Memory B cell (primary cell): ENCODE results near the gene FOXO3.
"Not testable (repeated sequence)": the region's sequence is repeated elsewhere in the genome, so short reads cannot be mapped to it uniquely, and the experiment has no call there.

ENCODE experiments used
- ATAC-seq: fragments of 150-1000 bp; cut with Tn5 transposase; 2 replicates; pipeline ENCODE4 v1.10.0; 2021; ENCODE audit warnings: low read depth, mild to moderate bottlenecking, moderate library complexity
- DNase-seq, 2 donors: peaks; one replicate each; pipeline ENCODE4 v3.0.0; 2022; ENCODE audit warnings: low spot score in 2 of 2
- H3K27ac Mint-ChIP-seq: one replicate; pipeline ENCODE4 v1.8.0; 2022; ENCODE audit warnings: mild to moderate bottlenecking, moderate library complexity, mixed read lengths
- H3K27me3 Mint-ChIP-seq: one replicate; pipeline ENCODE4 v1.8.0; 2022; ENCODE audit warnings: mixed read lengths
- H3K36me3 Mint-ChIP-seq: one replicate; pipeline ENCODE4 v1.8.0; 2022; ENCODE audit warnings: mild to moderate bottlenecking, mixed read lengths
- H3K4me1 Mint-ChIP-seq: one replicate; pipeline ENCODE4 v1.8.0; 2022; ENCODE audit warnings: mixed read lengths
- H3K4me3 Mint-ChIP-seq: one replicate; pipeline ENCODE4 v1.8.0; 2022; ENCODE audit warnings: mild to moderate bottlenecking, moderate library complexity, mixed read lengths
- H3K9me3 Mint-ChIP-seq: one replicate; pipeline ENCODE4 v1.8.0; 2022; ENCODE audit warnings: mixed read lengths

FOXO3 gene

DNA sequence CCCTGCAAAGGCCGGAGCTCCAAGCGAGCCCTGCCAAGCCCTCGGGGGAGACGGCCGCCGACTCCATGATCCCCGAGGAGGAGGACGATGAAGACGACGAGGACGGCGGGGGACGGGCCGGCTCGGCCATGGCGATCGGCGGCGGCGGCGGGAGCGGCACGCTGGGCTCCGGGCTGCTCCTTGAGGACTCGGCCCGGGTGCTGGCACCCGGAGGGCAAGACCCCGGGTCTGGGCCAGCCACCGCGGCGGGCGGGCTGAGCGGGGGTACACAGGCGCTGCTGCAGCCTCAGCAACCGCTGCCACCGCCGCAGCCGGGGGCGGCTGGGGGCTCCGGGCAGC, 561 bp downstream of the FOXO3 start:
- DNase-seq: peak in 1 of 2 donors; percentile 36
- H3K4me3 Mint-ChIP-seq, H3K9me3 Mint-ChIP-seq, H3K27me3 Mint-ChIP-seq, H3K27ac Mint-ChIP-seq, H3K36me3 Mint-ChIP-seq, ATAC-seq: not testable (repeated sequence)
- H3K4me1 Mint-ChIP-seq: peaks cover 35% of the 10 kb centered on the region

- DNase-seq (peak in 1 of 2 donors; percentile 35), ATAC-seq (no peak)
- Mint-ChIP-seq H3K27me3 (no peaks in the 10 kb centered on the region), H3K36me3 (peaks cover 7% of the 10 kb centered on the region), H3K27ac (peak overlapping the region; percentile 85), H3K9me3 (peaks cover 2% of the 10 kb centered on the region), H3K4me1 (peaks cover 35% of the 10 kb centered on the region), H3K4me3 (peak overlapping the region; percentile 76)
Measured at GRCh38 chr6:108561742-108562502, 1.2 kb downstream of the FOXO3 start.

DNA sequence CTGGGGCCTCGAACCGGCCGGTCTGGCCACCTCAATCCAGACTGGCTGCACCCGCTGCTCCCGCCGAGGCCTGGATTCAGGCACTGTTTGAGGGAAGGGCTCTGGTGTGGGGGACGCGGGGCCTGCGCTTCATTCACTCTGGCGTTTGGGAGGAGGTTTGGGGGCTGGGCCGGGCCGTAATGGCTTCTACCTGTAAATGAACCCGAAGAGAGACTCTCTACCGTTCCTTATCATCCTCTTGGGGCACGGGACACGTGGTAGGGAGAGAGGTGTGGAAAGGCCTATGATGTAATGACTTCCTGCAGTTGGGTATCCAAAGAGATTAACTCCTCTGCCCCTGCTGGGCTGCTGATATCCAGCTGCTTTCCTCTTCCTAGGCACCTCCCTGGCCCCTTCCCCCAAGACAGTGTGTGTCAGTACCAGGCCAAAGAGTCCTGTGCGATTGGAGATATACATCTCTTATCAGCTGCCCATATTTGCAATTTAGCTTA, 1.8 kb downstream of the FOXO3 start:
- no peaks in the 10 kb centered on the region for H3K27me3 Mint-ChIP-seq
- H3K9me3 Mint-ChIP-seq: peaks cover 2% of the 10 kb centered on the region
- peak overlapping the region; percentile 76 for H3K4me3 Mint-ChIP-seq
- DNase-seq (no peak), ATAC-seq (no peak)
- peaks cover 7% of the 10 kb centered on the region for H3K36me3 Mint-ChIP-seq
- H3K4me1 Mint-ChIP-seq: peaks cover 35% of the 10 kb centered on the region
- peak overlapping the region; percentile 85 for H3K27ac Mint-ChIP-seq

GRCh38 chr6:108563292-108563691, 2.6 kb downstream of the FOXO3 start:
- Mint-ChIP-seq H3K36me3 (peaks cover 9% of the 10 kb centered on the region), H3K4me3 (no peak overlapping the region), H3K27ac (peak overlapping the region; percentile 85), H3K9me3 (peaks cover 2% of the 10 kb centered on the region), H3K27me3 (no peaks in the 10 kb centered on the region), H3K4me1 (peaks cover 37% of the 10 kb centered on the region)
- ATAC-seq (no peak), DNase-seq (no peak)

GRCh38 chr6:108564178-108564577, 3.5 kb downstream of the FOXO3 start:
- no peaks in the 10 kb centered on the region for H3K27me3 Mint-ChIP-seq
- H3K4me1 Mint-ChIP-seq: peaks cover 44% of the 10 kb centered on the region
- DNase-seq (no peak), ATAC-seq (no peak)
- peaks cover 2% of the 10 kb centered on the region for H3K9me3 Mint-ChIP-seq
- peak overlapping the region; percentile 92 for H3K27ac Mint-ChIP-seq
- H3K4me3 Mint-ChIP-seq: no peak overlapping the region
- H3K36me3 Mint-ChIP-seq: peaks cover 18% of the 10 kb centered on the region

- Mint-ChIP-seq H3K27me3 (no peaks in the 10 kb centered on the region), H3K27ac (peak overlapping the region; percentile 92), H3K4me1 (peaks cover 46% of the 10 kb centered on the region), H3K4me3 (peak overlapping the region; percentile 73), H3K9me3 (peaks cover 2% of the 10 kb centered on the region), H3K36me3 (peaks cover 20% of the 10 kb centered on the region)
- ATAC-seq (peak; percentile 83), DNase-seq (peak; percentile 49 to 75)
Measured at GRCh38 chr6:108565091-108565766, 4.5 kb downstream of the FOXO3 start.

DNA sequence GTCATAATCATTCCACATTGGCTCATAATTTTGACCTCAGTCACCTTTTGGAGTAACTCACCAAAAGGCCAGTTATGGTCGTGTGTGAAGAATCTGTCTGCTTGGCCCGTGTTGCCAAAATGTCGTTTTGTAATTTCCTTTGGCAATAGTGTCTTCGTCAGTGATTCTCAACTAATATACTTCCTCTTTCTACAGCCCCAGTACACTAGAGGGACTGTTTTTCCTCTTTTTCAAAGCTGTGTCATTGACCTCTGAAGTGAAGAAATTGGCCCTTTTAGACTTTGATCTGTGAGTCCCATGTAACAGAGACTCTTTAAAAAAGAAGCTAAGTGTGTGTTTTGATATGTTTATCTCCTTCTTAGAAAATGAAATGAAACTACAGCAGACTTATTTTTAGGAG, 5.2 kb downstream of the FOXO3 start:
- DNase-seq (peak in 1 of 2 donors; percentile 47), ATAC-seq (peak; percentile 61)
- Mint-ChIP-seq H3K27ac (peak overlapping the region; percentile 92), H3K4me1 (peaks cover 46% of the 10 kb centered on the region), H3K36me3 (peaks cover 21% of the 10 kb centered on the region), H3K27me3 (no peaks in the 10 kb centered on the region), H3K4me3 (peak overlapping the region; percentile 73), H3K9me3 (peaks cover 2% of the 10 kb centered on the region)

DNA sequence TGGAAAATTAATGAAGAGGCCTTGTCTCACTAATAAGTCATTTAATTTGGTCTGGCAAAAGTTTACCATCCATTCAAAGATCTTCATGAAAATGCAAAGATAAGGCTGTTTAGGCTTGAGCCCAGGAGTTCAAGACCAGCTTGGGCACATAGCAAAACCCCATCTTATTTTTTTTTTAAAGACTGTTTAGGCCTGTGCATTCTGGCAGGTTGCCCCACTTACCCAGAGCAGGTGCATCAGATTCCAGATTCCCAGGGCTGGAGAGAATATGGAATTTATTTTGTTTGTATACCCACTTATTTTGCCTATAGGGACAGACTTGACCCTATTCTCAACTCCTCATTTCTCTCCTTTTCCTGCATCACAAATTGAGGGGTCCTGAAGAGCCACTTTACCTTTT, 5.7 kb downstream of the FOXO3 start:
- ATAC-seq (no peak), DNase-seq (no peak)
- Mint-ChIP-seq H3K4me3 (no peak overlapping the region), H3K4me1 (peaks cover 49% of the 10 kb centered on the region), H3K27me3 (no peaks in the 10 kb centered on the region), H3K36me3 (peaks cover 26% of the 10 kb centered on the region), H3K27ac (peak overlapping the region; percentile 92), H3K9me3 (peaks cover 2% of the 10 kb centered on the region)

- no peaks in the 10 kb centered on the region for H3K27me3 Mint-ChIP-seq
- H3K4me3 Mint-ChIP-seq: no peak overlapping the region
- no peak for DNase-seq
- H3K9me3 Mint-ChIP-seq: peaks cover 2% of the 10 kb centered on the region
- peaks cover 22% of the 10 kb centered on the region for H3K36me3 Mint-ChIP-seq
- peaks cover 39% of the 10 kb centered on the region for H3K4me1 Mint-ChIP-seq
- ATAC-seq: no peak
- H3K27ac Mint-ChIP-seq: no peak overlapping the region
Measured at GRCh38 chr6:108568101-108568500, 7.4 kb downstream of the FOXO3 start.

- no peak overlapping the region for H3K27ac Mint-ChIP-seq
- H3K4me1 Mint-ChIP-seq: peaks cover 36% of the 10 kb centered on the region
- peaks cover 20% of the 10 kb centered on the region for H3K36me3 Mint-ChIP-seq
Measured at GRCh38 chr6:108568551-108569305, 8.0 kb downstream of the FOXO3 start.

DNA sequence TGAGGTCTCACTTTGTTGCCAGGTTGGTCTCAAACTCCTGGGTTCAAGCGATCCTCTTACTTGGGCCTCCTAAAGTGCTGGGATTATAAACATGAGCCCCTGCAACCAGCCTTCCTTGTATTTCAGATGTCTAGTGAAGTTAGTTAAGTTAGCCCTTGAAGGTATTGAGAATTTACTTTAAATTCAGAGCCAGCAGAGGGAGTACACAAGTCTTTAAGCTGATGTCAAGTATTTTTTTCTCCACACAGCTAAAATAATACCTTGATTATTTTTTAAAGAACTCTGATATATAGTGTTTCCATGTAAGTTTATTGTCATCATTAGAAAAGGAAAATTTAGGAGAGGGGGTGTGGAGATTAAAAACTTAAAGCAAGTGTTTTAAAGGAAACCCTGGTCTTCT, 9.8 kb downstream of the FOXO3 start:
- ATAC-seq (no peak), DNase-seq (no peak)
- Mint-ChIP-seq H3K27me3 (no peaks in the 10 kb centered on the region), H3K36me3 (peaks cover 20% of the 10 kb centered on the region), H3K9me3 (no peaks in the 10 kb centered on the region), H3K4me1 (peaks cover 33% of the 10 kb centered on the region), H3K27ac (no peak overlapping the region), H3K4me3 (no peak overlapping the region)

More at GRCh38 chr6:108568551-108569305, 8.0 kb downstream of the FOXO3 start:
- no peaks in the 10 kb centered on the region for H3K27me3 Mint-ChIP-seq
- H3K9me3 Mint-ChIP-seq: no peaks in the 10 kb centered on the region
- DNase-seq: no peak
- ATAC-seq: no peak
- H3K4me3 Mint-ChIP-seq: no peak overlapping the region

DNA sequence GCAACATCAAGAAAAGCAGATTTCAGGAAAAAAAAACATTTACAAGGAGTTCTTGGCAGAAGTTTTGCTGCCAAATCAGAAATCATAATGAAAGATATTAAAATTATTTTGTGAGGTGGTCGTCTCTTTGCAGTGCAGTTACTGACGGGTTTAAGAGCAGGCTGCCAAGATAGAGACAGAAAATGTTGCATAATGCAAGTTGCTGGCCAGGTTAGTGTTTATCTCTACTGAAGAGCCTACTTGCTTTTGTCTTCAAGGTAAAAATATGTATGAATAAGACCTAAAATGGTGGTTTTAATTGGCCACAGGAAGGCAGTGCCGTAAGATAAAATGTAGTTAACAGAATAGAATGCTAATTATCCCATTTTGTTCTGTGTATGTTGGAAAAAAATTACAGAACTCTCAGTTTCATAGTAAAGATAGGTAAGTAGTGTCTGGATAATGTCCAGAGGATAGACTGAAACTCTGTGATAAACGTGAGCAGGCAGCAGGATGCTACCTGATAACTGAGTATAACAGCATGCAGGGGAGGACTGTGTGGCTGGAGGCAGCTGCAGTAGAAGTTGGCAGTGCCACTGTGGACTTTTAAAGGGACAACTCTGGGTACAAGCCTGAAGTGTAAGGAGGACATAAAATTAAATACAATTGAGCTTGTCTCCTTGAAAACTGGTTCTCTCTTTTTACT, 13.9 kb downstream of the FOXO3 start:
- Mint-ChIP-seq H3K9me3 (no peaks in the 10 kb centered on the region), H3K27ac (no peak overlapping the region), H3K36me3 (peaks cover 14% of the 10 kb centered on the region), H3K27me3 (no peaks in the 10 kb centered on the region), H3K4me3 (no peak overlapping the region), H3K4me1 (peaks cover 43% of the 10 kb centered on the region)
- ATAC-seq (no peak), DNase-seq (no peak)

GRCh38 chr6:108575905-108576494, 15.3 kb downstream of the FOXO3 start:
- no peak for DNase-seq
- ATAC-seq: no peak
- Mint-ChIP-seq H3K27me3 (no peaks in the 10 kb centered on the region), H3K36me3 (peaks cover 12% of the 10 kb centered on the region), H3K27ac (no peak overlapping the region), H3K4me3 (no peak overlapping the region), H3K4me1 (peaks cover 47% of the 10 kb centered on the region), H3K9me3 (no peaks in the 10 kb centered on the region)
